ENCODE data around the gene PRKG1. TPM values are rescaled to one million over a fixed set of nuclear protein-coding genes. Genes with fewer than 3 reads are reported as not detected.
A peak's percentile ranks its signal among the peaks of the same experiment; 100 is the strongest.

Gene PRKG1
- total and polyA plus RNA-seq, 2 of the 8 experiments (the other 6 are each of a cell fraction or from before 2014, with no cell fraction given) = 4.2 to 15.2 TPM

DNA sequence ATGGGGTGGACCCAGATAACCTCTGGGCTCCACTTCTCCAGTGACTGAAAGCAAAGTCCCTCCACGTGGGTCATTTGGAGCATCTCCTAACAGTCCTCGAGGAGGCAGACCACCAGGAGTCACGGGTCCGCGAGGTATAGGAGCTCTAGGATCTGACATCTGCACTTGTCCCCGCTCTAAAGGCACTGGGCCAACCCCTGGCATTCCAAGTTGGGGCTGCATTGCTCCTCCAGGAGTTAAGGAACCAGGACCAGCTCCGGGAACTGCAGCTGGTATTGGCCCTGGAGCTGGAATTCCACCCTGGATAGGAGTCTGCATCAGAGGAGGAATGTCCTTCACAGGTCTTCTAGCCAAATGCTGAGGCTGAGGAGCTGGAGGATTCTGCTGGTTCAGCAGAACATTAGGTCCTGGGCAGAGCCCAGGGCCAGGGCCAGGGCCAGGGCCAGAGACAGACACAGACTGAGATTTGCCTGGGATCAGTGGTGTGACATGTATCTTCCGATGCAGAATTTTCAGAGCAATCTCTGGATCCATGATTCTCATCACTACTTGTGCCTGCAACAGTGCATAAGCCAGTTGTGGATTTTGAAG is 624.3 kb downstream of the PRKG1 start:
- no peak overlapping the region for H4K5ac ChIP-seq (ENCODE audit: insufficient read length, low read depth, low read length)
- H2BK5ac ChIP-seq (ENCODE audit: low read depth, low read length) = 0 out of 2 replicates have a peak overlapping the region, but pooled peaks have one; percentile 100
- H3K4me1 ChIP-seq (replicated peaks in 1 of 4; ENCODE audit: control insufficient read depth in 3 of 4, insufficient read depth in 4 of 4, low read length in 3 of 4) = peaks cover 2 to 13% (median 8%) of the 10 kb centered on the region in 4 experiments; a peak in 6 of 7 replicates
- ChIA-PET CTCF (ENCODE audit: partially characterized antibody) (interaction anchor here (0.9 kb wide), 1 partner anchor 56 kb away, joined by 3 read pairs; no protein-coding TSS in a partner anchor), POLR2A (ENCODE audit: partially characterized antibody) (interaction anchor here (0.9 kb wide), 1 partner anchor 11 kb away, joined by 3 read pairs; no protein-coding TSS in a partner anchor)
- peaks cover 15 to 38% of the 10 kb centered on the region in 2 experiments for H3K79me2 ChIP-seq (ENCODE audit: control insufficient read depth in 1 of 2, insufficient read depth in 2 of 2, low read length in 2 of 2)
- 89% methylated on average over 8 of the region's 8 CpGs; no CpG with 5 or more reads in 1 of the 2 experiments for WGBS, 2 experiments (ENCODE audit: extremely low coverage in 1 of 2, insufficient coverage in 1 of 2, insufficient read length in 1 of 2, insufficient replicate concordance in 2 of 2, low coverage in 1 of 2, low lambda C conversion rate in 2 of 2, missing lambda C conversion rate in 1 of 2)
- DNase-seq (ENCODE audit: low read depth in 1 of 2, low spot score in 2 of 2) (no peak), FAIRE-seq (no peak)
- peak overlapping the region; percentile 86 to 93 for H3K4me2 ChIP-seq (ENCODE audit: insufficient read depth in 1 of 2, low read depth in 2 of 2, low read length in 2 of 2)
- H3K27ac ChIP-seq (ENCODE audit: low read depth, low read length) = peak overlapping the region; percentile 100; the same call in 1 of the 2 replicates
- no peak overlapping the region for H3K23ac ChIP-seq (ENCODE audit: insufficient read length)
- no peak overlapping the region; the same call in 1 of the 2 replicates for H2AK5ac ChIP-seq (ENCODE audit: low read depth, low read length)
- H3K79me1 ChIP-seq (ENCODE audit: low read depth, low read length) = peaks cover 10% of the 10 kb centered on the region
- H4K91ac ChIP-seq (replicated peaks; ENCODE audit: insufficient read length, low read length) = no peak overlapping the region
- TF ChIP-seq RXRA (IDR thresholded peaks at IDR 0.05; ENCODE audit: insufficient read depth, low read depth, low read length) (no peak), FOSL1 (IDR thresholded peaks at IDR 0.05; ENCODE audit: insufficient read depth, low read depth, low read length) (no peak), RNF2 (IDR thresholded peaks at IDR 0.05; ENCODE audit: borderline replicate concordance, low read depth, low read length, missing control alignments, poor library complexity, severe bottlenecking) (no peak), HDAC6 (IDR thresholded peaks at IDR 0.05; ENCODE audit: low read depth, low read length) (no peak), TAF7 (optimal IDR thresholded peaks at IDR 0.05; ENCODE audit: borderline replicate concordance, low read depth, low read length) (no peak), SP4 (IDR thresholded peaks at IDR 0.05; ENCODE audit: low read length) (no peak), TCF12 (IDR thresholded peaks at IDR 0.05; ENCODE audit: low read depth, low read length) (no peak), SP1 (IDR thresholded peaks at IDR 0.05; ENCODE audit: low read depth, low read length) (no peak)
- TF ChIP-seq, protein P1, sequence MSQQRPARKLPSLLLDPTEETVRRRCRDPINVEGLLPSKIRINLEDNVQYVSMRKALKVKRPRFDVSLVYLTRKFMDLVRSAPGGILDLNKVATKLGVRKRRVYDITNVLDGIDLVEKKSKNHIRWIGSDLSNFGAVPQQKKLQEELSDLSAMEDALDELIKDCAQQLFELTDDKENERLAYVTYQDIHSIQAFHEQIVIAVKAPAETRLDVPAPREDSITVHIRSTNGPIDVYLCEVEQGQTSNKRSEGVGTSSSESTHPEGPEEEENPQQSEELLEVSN (IDR thresholded peaks at IDR 0.05) = no peak
- TF ChIP-seq, protein P2, sequence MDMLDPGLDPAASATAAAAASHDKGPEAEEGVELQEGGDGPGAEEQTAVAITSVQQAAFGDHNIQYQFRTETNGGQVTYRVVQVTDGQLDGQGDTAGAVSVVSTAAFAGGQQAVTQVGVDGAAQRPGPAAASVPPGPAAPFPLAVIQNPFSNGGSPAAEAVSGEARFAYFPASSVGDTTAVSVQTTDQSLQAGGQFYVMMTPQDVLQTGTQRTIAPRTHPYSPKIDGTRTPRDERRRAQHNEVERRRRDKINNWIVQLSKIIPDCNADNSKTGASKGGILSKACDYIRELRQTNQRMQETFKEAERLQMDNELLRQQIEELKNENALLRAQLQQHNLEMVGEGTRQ (IDR thresholded peaks at IDR 0.05; ENCODE audit: low read length) = no peak
- H2BK20ac ChIP-seq (ENCODE audit: low read length) = no peak overlapping the region
- peaks cover 2 to 4% of the 10 kb centered on the region in 2 experiments for H4K20me1 ChIP-seq (replicated peaks in 1 of 2; ENCODE audit: control insufficient read depth in 1 of 2, insufficient read depth in 2 of 2, low read length in 2 of 2)
- H4K8ac ChIP-seq (ENCODE audit: extremely low read depth, insufficient read depth, low read length) = peak overlapping the region; percentile 100; the same call in 1 of the 2 replicates
- 0 out of 2 replicates have a peak overlapping the region, but pooled peaks have one; percentile 4 for H2BK12ac ChIP-seq (ENCODE audit: low read depth, low read length)
- H2AFZ ChIP-seq (ENCODE audit: low read length) = no peak overlapping the region
- no peak overlapping the region for H3K14ac ChIP-seq (ENCODE audit: insufficient read length)
- H2BK15ac ChIP-seq (ENCODE audit: low read length) = no peak overlapping the region
- H3K36me3 ChIP-seq (ENCODE audit: control insufficient read depth in 2 of 4, insufficient read depth in 4 of 4, low read length in 3 of 4) = peaks cover 0 to 13% (median 0%) of the 10 kb centered on the region in 4 experiments; a peak in 1 of 8 replicates
- H2BK120ac ChIP-seq (replicated peaks; ENCODE audit: low read depth, low read length) = no peak overlapping the region
- no peaks in the 10 kb centered on the region for H3K9me3 ChIP-seq (ENCODE audit: insufficient read depth in 2 of 2, low read depth in 1 of 2, low read length in 1 of 2)
- H3K27me3 ChIP-seq (replicated peaks in 1 of 4; ENCODE audit: control insufficient read depth in 3 of 4, extremely low read depth in 1 of 4, insufficient read depth in 3 of 4, low read length in 3 of 4) = no peaks in the 10 kb centered on the region
- H3K4me3 ChIP-seq (ENCODE audit: extremely low read depth in 1 of 4, insufficient read depth in 2 of 4, low read depth in 3 of 4, low read length in 4 of 4) = peak overlapping the region; percentile 83 to 97 (median 93)
- H3K56ac ChIP-seq (replicated peaks; ENCODE audit: insufficient read length, low read depth, low read length) = peak overlapping the region; percentile 47
- no peak overlapping the region for H3K18ac ChIP-seq (ENCODE audit: extremely low read depth, low read length)
- peak overlapping the region; percentile 60 for H3K4ac ChIP-seq (replicated peaks; ENCODE audit: insufficient read length, low read depth, low read length)
- H3K23me2 ChIP-seq (ENCODE audit: low read depth, low read length) = peaks cover 5% of the 10 kb centered on the region
- peak overlapping the region; percentile 81 to 98 (median 98) for H3K9ac ChIP-seq (replicated peaks in 1 of 4; ENCODE audit: extremely low read depth in 1 of 4, low read depth in 3 of 4, low read length in 3 of 4)

Measured in H1 (cell line).